ENCODE measurements around the gene RBM47. TPM values are rescaled to one million over a fixed set of nuclear protein-coding genes. Genes with fewer than 3 reads are reported as not detected.
"Not testable (repeated sequence)": the region's sequence is repeated elsewhere in the genome, so short reads cannot be mapped to it uniquely, and the experiment has no call there.

Gene RBM47
- total RNA-seq, 1 donor from 2014 or later = 143 TPM

DNA sequence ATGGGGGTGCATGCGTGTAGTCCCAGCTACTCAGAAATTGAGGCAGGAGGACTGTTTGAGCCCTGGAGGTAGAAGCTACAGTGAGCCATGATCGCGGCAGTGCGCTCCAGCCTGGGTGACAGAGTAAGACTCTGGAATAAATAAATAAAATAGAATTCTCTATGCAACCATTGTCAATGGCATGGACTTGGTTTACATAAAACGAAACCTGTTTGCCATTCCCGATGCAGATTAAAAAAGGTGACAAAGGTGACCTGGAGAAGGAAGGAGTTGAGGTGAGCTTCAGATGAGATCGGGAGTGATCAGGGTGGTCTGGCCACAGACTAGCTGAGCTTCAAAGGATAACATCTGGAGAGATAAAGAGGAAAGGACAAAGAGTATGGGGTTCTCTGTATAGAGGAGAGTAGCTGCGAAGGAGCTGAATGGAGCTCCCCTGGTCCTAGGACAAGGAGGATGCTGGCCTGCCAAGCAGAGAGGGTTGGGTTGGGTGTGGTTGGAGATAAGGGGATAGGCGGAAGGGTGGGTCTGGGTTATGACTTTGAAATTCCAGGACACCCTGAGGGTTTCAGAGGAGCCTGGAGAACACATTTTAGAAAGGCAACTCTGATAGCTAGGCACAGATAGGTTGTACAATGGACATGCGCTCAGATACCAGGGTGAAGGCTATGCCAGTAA lies 98.6 kb downstream of the RBM47 start:
- no peak for DNase-seq (ENCODE audit: low spot score)

DNA sequence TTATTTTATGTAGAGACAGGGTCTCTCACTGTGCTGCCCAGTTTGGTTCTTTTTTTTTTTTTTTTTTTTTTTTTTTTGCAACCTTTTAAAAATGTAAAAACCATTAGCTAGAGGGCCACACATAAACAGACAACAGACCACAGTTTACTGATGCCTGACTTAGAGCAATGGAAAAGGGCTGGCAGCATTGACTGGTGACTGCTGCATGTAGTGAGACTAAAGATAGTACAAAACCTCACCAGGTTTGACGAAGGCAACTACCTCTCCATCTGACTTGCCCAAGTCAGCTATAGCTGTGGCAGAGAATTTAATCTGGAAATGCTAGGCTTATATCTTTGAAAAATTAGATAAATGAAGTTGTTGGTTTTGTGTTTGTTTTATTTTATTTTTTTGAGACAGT lies 102.9 kb downstream of the RBM47 start:
- no peak for DNase-seq (ENCODE audit: low spot score)

DNA sequence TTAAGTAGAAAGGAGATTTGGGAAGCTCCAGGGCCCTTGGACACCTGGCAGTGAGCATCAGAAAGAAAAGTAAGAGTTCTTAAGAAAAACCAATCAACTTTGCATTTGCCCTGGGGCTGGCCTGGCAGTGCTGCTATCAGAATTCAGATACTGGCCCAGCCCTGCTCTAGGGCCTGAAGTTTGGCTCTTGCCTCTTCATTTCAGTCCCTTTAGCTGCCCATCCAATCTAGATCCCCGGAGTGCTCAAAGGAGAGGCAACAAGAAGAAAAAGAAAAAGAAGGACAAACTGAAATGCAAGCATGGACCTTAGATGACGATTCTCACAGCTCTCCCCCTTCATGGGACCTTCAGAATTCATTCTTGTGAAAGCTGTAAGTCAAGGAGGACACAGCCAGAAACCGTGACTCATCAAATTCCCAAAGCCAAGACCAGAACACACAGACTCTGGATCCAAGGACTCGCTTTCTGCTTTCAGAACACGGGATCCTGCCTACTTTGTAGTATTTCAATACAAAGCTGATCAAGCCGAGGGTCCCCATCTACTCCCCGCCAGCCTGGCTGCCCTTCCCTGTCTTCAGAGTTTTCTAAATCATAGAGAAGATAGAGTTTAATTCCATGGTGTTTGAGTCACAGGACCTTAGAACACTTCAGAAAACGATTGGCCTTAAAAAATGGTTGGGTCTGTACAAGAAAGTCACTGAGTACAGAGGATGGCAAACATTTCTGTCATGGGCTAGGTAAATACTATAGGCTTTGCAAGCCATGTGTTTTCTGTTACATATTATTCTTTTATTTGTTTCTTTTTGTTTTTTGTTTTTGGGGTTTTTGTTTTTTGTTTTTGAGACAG lies 103.7 kb downstream of the RBM47 start:
- DNase-seq (ENCODE audit: low spot score) = peak; percentile 50

DNA sequence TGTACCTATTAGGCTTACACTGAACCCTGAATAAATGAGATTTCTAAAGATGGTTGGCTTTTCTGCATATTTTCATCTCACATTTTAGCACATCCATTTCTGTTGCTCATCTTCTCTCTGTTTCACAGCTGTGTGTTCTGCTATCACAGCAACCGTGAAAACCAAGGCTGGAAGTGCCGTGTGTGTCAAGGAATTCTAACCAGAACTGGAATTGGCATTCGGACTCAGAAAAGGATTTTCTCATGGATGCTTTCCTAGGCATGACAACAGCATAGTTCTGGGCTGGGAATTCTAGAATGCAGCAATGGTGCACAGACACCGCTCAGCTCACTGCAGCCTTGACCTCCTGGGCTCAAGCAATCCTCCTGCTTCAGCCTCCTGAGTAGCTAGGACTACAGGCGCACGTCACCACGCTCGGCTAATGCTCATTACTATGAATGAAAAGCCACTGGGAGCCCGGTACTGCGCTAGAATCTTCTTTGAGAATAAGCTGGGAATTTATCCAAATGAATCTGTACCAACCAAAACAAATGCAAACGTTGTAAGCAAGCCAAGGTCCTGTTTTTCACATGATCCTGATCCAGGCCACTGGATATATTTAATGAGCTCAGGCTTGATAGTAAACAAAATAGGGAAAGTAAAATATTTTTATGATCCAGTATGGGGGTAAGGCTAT lies 105.2 kb downstream of the RBM47 start:
- DNase-seq (ENCODE audit: low spot score) = no peak

DNA sequence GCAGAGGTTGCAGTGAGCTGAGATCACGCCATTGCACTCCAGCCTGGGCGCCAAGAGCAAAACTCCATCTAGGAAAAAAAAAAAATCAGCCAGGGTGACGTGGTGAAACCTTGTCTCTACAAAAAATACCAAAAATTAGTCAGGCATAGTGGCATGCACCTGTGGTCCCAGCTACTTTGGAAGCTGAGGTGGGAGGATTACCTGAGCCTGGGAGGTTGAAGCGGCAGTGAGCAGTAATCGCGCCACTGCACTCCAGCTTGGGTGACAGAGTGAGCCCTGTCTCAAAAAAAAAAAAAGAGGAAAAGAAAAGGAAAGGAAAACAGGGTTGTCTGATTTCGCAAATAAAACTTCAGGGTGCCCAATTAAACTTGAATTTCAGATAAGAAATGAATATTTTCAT lies 106.1 kb downstream of the RBM47 start:
- DNase-seq (ENCODE audit: low spot score) = no peak

DNA sequence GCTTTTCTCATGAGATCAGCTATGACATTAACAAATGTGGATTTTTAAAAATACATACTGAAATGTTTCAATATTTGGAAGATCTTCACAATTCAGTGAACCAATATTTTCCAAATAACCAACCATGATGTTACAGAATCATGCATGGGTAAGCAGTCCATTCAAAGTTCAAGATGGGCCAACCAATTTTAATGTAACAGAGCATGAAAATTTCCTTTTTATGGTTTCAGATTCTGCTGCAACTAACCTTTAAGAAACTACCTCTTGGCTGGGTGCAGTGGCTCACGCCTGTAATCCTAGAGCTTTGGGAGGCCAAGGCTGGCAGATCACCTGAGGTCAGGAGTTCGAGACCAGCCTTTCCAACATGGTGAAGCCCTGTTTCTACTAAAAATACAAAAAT lies 107.7 kb downstream of the RBM47 start:
- no peak for DNase-seq (ENCODE audit: low spot score)

DNA sequence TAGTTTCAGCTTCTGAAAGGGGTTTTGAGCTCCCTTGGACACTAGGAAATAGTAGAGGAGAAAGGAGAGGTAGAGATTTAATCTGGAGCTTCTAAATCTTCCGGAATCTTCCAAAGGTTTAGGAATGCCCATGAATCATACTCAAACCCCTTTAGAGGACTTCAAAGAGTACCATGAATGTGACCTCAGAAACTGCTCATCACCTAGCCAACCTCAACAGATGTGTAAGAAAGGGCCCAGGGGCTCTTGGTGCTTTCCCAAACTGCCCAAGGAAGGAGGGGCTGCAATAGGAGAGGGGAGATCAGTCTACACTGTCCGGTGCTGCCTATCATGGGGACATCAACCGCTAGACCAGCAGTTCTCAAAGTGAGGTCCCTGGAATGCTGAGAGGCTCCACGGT lies 109.1 kb downstream of the RBM47 start:
- DNase-seq (ENCODE audit: low spot score) = no peak

DNA sequence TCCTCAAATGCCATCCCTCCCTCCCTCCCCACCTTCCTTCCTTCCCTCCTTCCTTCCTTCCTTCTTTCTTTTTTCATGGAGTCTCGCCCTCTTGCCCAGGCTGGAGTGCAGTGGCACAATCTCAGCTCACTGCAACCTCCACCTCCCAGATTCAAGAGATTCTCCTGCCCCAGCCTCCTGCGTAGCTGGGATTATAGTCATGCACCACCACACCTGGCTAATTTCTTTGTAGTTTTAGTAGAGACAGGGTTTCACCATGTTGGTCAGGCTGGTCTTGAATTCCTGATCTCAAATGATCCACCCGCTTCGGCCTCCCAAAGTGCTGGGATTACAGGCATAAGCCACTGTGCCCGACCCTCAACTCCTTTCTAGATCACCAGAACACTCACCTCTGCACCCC lies 112.6 kb downstream of the RBM47 start:
- DNase-seq (ENCODE audit: low spot score) = not testable (repeated sequence)

DNA sequence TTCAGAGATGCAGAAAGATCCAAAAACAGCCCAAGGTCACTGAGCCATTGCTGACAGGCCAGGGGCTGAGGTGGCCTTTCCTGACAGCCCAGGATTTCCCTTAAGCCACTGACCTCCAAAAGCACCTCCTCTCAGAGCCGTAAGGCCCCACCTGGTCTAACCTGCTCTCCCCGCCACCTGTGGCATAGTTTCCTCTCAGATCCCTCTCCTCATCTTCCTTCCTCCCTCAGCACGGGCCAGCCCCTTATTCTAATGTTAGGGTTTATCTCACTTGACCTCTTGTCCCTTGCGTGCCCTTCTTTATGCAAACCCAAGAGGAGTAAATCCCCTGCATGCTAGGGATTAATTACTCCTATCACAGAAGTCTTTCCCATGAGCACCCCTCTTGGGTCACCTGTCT lies 113.0 kb downstream of the RBM47 start:
- no peak for DNase-seq (ENCODE audit: low spot score)

DNA sequence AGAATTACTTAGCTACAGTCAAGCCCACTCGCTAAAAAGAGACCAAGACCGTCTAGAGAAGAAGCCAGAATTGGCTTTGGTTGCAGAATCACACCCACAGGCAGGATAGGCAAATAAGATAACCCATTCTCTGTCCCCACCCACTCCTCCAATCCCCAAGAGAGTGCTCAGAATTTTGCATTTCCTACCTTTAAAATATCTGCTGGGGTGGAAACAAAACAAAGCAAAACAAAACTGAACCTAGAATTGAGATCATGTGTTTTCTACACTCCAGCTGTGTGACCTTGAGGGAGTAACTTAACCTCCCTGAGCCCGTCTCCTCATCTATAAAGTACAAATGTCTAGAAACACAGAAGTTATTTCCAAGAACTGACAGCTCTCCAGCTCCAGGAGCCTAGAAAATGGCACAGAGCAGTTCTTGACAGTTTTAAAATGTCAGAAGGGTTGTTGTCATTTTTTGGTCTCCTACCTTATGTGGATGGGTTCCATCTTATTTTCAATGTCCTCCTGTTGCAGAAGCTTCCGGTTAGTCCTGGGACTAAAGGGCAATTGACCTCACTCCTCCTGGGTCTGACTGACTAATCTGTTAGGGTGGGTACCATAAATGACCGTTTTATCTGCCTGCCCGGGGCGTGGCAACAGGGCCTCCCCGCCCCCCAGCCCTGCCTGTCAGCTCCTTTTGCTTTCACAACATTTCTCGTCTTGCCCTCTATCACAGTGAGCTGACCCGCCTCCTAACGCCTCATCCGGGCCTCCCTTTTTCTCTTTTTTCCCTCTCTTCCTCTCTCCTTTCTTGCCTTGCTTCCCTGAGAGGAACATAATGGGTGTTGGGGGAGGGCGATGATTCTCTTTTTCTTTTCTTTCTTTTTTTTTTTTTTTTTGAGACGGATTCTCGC lies 114.0 kb downstream of the RBM47 start:
- peak; percentile 59 for DNase-seq (ENCODE audit: low spot score)

DNA sequence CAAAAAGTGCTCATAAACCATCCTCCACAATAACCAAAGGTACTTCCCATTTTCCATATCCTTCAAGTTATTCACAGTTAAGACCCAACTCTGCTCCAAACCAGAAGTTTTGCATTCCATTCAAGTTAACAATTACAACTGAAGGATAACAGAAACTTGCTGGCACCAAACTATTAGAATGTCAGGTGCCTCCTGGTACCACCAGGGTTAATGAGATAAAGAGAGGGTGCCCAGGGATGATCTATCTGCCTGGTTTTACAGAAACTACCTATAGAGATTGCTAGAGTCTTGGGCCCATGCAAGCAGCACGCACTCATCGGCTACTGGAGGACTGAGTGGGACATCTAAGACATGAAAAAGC lies 114.6 kb downstream of the RBM47 start:
- DNase-seq (ENCODE audit: low spot score) = peak; percentile 62

DNA sequence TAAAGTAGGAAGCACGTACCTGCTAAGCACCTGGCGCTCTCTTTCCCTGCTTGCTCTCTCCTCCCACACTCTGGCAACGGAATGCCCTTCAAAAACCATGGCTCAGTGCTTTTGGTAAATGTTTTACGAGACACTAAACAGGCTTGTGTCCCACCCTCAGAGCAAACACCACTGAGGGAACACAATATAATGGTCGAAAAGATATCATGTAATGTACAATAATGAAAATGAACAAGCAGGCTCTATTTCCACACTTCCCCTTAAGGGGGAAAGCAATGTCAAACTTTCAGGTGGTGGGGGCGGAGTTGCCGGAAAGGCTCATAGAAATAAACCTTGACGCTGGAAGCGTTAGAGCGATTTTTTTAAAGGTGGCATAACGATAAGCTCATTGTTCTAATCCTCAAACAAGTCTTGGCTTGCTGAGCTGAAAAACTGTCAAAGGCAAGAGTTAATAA lies 115.1 kb downstream of the RBM47 start:
- peak; percentile 72 for DNase-seq (ENCODE audit: low spot score)

DNA sequence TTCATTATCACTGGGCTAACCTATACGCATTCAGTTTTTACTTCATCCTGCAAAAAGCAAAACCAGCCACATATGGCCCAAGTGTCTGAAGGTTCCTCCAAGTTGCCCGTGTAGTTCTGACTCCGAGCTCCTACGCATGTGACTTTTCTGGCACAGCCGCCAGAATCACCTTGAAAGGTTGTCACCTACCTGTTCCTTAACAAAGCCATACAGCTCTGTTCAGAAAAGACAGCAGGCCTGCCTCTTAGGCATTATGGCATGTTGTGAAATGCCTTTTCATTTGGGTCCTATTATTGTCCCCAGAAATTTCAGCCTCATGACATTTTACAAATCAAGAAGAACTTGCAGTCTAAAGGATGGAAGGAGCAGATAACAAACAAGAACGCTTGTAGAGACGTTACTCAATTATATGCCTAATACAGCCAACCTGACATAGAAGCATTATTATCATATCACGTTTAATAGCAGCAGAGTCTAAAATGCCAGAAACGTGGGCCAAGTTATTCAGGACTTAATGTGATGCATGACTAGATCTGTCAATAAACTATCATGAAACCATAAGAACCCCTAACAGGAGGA lies 118.5 kb downstream of the RBM47 start:
- peak; percentile 73 for DNase-seq (ENCODE audit: low spot score)

DNA sequence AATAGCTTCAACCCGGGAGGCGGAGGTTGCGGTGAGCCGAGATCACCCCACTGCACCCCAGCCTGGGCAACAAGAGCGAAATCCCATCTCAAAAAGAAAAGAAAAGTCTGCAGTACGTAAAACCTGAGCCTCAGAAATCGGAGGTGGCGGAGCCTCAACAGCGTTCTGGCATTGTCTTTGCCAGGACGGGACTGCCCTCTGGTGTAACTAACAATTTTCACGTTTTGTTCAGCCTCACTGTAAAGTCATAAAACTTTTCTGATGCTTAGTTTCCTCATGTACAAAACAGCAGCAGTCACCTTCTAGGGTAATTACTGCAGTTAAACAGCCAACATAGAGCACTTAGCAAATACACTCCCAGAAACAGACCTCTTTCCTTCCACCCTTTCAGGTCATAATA lies 121.7 kb downstream of the RBM47 start:
- no peak for DNase-seq (ENCODE audit: low spot score)

DNA sequence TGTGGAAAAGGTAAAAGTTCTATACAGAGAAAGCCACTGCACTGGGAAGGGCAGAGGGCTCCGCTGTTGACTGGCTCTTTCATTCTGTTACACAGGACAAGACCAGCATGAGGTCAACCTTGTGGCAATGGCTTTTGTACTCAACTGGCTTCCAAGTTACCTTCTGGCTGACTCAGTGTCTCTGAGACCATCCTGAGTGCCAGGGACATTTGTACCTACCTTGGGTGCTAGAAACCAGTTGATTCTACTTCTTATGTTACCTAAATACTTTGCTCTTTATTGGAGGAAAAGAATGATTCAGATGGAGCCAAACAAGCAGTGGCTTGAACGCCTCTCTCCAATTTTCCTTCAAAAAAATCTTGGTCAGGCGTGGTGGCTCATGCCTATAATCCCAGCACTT lies 123.2 kb downstream of the RBM47 start:
- DNase-seq (ENCODE audit: low spot score) = no peak

DNA sequence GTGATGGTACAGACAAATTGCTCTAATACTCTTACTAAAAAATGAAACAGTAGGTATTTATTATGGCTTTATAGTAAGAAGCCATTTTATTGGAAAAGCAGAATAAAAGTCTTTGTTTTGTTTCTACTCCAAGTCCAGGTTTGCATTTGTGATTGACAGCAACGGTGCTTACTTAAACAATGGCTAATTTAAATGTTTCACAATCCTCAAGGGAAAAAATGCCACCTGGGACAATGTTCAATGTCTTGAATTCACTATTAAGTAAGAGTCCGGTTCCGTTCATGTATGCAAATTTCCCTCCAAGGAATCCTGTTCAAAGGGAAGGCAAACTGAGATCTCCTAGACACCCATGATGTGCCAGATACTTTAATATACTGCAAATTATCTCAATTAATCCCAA lies 123.6 kb downstream of the RBM47 start:
- no peak for DNase-seq (ENCODE audit: low spot score)

DNA sequence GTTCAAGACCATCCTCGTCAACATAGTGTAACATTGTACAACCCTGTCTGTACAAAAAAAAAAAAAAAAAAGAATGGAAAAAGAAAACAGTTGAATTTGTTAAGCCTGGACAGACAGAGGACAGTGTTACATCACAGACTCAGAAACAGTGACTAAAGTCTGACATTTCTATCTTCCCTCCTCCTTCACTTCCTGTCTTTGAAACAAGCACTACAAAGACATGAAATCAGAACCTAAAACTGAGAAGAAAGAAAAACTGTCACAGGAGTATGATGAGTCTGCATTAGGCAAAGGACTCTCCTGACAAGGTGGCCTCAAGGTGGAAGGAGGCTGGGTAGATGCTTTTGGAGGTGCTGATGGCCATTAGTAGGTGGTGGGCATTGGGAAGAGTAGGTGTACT lies 126.7 kb downstream of the RBM47 start:
- no peak for DNase-seq (ENCODE audit: low spot score)

DNA sequence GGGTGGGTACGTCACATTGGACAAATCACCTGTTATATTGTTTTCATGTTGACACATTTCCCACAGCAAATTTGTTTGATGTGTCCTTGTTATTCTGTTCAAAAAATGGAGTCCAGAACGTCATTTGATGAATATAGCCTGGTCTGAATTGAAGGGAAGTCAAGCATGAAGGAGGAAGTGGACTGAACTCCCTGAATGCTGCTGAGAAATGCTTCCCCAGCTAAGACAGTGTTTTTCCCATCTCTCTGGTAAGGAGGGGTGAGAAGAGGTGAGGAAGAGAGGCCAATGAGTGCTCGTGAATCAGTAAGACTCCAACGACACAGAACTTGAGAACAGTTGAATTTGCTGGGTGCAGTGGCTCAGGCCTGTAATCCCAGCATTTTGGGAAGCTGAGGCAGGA lies 127.4 kb downstream of the RBM47 start:
- no peak for DNase-seq (ENCODE audit: low spot score)

DNA sequence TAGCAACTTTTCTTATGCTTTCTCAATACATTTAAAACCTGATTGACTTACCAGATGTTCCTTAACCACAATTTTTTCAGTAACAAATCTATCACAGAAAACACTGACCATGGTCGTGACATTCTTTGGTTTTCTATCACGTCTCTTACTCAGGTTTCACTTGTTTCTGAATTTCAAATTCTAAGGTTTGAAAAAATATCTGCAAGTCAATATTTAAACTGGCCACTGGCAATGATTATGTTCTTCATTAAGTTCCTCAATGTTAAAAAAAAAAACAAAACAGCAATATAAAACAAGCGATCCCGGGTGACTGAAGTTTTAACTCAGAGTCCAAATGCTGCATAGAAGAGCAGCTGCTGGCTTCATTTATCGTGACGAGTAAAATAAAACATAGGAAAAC lies 128.9 kb downstream of the RBM47 start:
- no peak for DNase-seq (ENCODE audit: low spot score)

DNA sequence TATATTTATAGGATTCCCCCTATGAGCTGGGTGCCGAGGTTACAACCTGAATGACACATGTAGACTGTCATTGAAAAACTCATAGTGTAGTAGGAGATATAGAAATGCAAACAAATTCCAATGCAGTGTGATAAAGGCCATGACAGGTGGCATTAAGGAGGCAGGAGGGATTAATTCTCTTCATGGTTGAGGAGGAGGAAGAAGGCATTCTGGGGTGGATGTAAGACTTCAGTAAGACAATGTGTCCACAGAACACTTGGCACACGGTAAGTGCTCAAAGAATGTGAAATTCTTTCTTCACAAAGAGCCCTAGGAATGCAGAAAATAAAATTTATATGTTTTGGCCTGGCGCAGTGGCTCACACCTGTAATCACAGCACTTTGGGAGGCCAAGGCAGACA lies 136.5 kb downstream of the RBM47 start:
- DNase-seq (ENCODE audit: low spot score) = no peak

DNA sequence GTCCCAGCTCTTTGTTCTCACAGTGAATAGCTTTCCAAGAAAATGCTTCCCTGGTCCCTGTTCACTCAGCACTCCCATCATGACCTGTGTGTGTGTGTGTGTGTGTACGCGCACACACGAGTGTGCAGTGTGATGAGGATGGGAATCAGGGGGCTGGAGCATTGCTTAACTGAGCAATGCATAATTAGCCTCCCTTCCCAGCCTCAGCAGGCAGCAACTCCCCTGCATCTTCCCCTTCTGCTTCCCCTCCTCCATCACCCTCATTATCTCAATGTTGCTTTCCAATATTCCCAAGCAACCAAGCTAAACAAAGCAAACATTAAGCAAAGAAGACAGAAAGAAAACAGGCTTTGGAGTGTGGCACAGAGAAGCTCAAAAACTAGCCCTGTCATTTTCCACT lies 137.0 kb downstream of the RBM47 start:
- no peak for DNase-seq (ENCODE audit: low spot score)

Data from mucosa of gallbladder (tissue), 1 donor.